ENCODE results near the gene NIM1K.

The NIM1K gene

DNA sequence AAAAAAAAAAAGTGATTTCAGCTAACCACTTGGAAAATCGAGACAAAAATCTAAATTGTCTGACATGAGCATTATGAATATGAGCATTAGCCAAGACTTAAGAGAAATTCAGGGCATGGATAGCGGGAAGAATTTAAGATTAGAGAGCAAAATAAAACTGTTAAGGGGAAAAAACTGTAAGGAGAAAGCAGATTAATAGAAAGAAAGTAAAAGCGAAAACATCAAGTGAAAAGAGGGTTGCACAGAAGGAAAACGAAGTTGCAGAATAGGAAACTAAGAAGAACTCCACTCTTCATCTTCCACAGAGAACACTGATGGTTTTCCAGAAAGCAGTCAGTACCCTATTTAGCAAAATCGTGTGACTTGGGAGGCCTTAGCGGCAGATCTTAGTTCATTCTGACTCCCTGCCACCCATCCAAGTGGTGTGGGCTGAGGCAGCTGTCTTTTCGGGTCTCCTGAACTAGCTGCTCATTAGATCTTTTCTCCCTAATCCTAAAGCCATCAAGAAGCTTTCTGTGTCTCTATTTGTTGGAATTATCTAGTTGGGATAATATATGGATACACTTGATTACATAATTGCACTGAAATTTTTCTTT is 3.7 kb downstream of the NIM1K start:
- Histone ChIP-seq H3K36me3 (ENCODE audit: control insufficient read depth in 2 of 2, insufficient read depth in 1 of 2, low read length in 2 of 2) (no peaks in the 10 kb centered on the region), H3K4me1 (ENCODE audit: control insufficient read depth, insufficient read depth, low read length) (no peaks in the 10 kb centered on the region; the same call in 1 of the 2 replicates), H3K9me3 (ENCODE audit: control insufficient read depth, insufficient read depth, low read depth, low read length) (no peaks in the 10 kb centered on the region), H3K27ac (ENCODE audit: extremely low read depth, low read depth, low read length) (no peak overlapping the region), H3K4me3 (ENCODE audit: low read depth, low read length) (no peak overlapping the region)
- POLR2A ChIA-PET = no interaction called here
- peak; percentile 97 for TF ChIP-seq PRDM1 (tag by site-specific recombination; IDR thresholded peaks at IDR 0.05)
- TF ChIP-seq ZSCAN23 (tag by site-specific recombination; IDR thresholded peaks at IDR 0.05) = no peak
- TF ChIP-seq, protein P1, sequence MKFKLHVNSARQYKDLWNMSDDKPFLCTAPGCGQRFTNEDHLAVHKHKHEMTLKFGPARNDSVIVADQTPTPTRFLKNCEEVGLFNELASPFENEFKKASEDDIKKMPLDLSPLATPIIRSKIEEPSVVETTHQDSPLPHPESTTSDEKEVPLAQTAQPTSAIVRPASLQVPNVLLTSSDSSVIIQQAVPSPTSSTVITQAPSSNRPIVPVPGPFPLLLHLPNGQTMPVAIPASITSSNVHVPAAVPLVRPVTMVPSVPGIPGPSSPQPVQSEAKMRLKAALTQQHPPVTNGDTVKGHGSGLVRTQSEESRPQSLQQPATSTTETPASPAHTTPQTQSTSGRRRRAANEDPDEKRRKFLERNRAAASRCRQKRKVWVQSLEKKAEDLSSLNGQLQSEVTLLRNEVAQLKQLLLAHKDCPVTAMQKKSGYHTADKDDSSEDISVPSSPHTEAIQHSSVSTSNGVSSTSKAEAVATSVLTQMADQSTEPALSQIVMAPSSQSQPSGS (tag by site-specific recombination; IDR thresholded peaks at IDR 0.05; ENCODE audit: low read depth) = no peak
- TF ChIP-seq, protein P2, sequence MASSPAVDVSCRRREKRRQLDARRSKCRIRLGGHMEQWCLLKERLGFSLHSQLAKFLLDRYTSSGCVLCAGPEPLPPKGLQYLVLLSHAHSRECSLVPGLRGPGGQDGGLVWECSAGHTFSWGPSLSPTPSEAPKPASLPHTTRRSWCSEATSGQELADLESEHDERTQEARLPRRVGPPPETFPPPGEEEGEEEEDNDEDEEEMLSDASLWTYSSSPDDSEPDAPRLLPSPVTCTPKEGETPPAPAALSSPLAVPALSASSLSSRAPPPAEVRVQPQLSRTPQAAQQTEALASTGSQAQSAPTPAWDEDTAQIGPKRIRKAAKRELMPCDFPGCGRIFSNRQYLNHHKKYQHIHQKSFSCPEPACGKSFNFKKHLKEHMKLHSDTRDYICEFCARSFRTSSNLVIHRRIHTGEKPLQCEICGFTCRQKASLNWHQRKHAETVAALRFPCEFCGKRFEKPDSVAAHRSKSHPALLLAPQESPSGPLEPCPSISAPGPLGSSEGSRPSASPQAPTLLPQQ (tag by site-specific recombination; IDR thresholded peaks at IDR 0.05) = no peak
- no peak for TF ChIP-seq ZNF558 (tag by site-specific recombination; IDR thresholded peaks at IDR 0.05)
- TF ChIP-seq ZNF366 (tag by site-specific recombination; conservative IDR thresholded peaks at IDR 0.05) = no peak
- CTCF ChIA-PET = interaction anchor here (1.9 kb wide), 1 partner anchor 90 kb away, joined by 7 read pairs; no protein-coding TSS in a partner anchor

DNA sequence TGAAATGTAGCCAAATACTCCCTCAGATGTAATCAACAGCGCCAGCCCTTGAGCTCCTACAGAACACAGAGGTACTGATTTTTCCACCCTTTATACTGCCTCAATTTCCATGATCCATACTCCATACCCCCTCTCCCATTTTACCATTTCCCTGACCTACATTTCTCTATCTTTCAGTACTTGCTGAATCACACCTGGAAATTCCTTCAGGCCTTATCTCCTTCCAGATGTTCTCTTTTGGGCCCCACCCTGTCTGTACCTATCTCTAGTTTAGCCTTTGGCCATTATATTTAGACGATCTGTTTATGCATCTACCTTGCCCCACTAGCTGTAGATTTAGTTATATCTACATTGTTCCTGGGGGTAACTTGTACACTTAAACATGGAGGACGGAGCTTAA is 5.5 kb downstream of the NIM1K start:
- H3K4me3 ChIP-seq (ENCODE audit: low read depth, low read length) = no peak overlapping the region
- H3K36me3 ChIP-seq (ENCODE audit: control insufficient read depth in 2 of 2, insufficient read depth in 1 of 2, low read length in 2 of 2) = no peaks in the 10 kb centered on the region
- no peaks in the 10 kb centered on the region; the same call in 1 of the 2 replicates for H3K4me1 ChIP-seq (ENCODE audit: control insufficient read depth, insufficient read depth, low read length)
- CTCF ChIA-PET = interaction anchor here (1.0 to 1.9 kb wide), 2 partner anchors 92 to 193 kb away, joined by 3 to 7 read pairs; no protein-coding TSS in a partner anchor
- POLR2A ChIA-PET = interaction anchor here (0.8 kb wide), 1 partner anchor 116 kb away, joined by 3 read pairs; the partner anchor contains the start of gene HMGCS1
- TF ChIP-seq ZNF132 (tag by site-specific recombination; IDR thresholded peaks at IDR 0.05; ENCODE audit: borderline replicate concordance) = no peak
- no peak for TF ChIP-seq RBAK (tag by site-specific recombination; IDR thresholded peaks at IDR 0.05)
- no peak for TF ChIP-seq ZNF302 (tag by site-specific recombination; IDR thresholded peaks at IDR 0.05; ENCODE audit: low read depth)
- TF ChIP-seq ZNF544 (tag by site-specific recombination; IDR thresholded peaks at IDR 0.05) = no peak
- no peak for TF ChIP-seq INSM2 (tag by site-specific recombination; IDR thresholded peaks at IDR 0.05)
- no peak for TF ChIP-seq ZFP37 (tag by site-specific recombination; IDR thresholded peaks at IDR 0.05)
- TF ChIP-seq ZSCAN30 (tag by site-specific recombination; IDR thresholded peaks at IDR 0.05) = no peak
- no peak for TF ChIP-seq ZEB2 (tag by site-specific recombination; IDR thresholded peaks at IDR 0.05)
- no peak for TF ChIP-seq ZNF704 (tag by site-specific recombination; IDR thresholded peaks at IDR 0.05)
- TF ChIP-seq WT1 (tag by site-specific recombination; IDR thresholded peaks at IDR 0.05) = no peak
- TF ChIP-seq ZNF645 (tag by site-specific recombination; IDR thresholded peaks at IDR 0.05) = no peak
- H3K27ac ChIP-seq (ENCODE audit: extremely low read depth, low read depth, low read length) = no peak overlapping the region
- H3K9me3 ChIP-seq (ENCODE audit: control insufficient read depth, insufficient read depth, low read depth, low read length) = no peaks in the 10 kb centered on the region
